DMS153 (cell line): Measurements from ENCODE around the gene KLHL26.

Experiments
- DNase-seq: peaks from one replicate; lab custom pipeline; 2025; lab: John Stamatoyannopoulos, UW

KLHL26 gene

GRCh38 chr19:18715416-18715815, 78.6 kb downstream of the KLHL26 start:
- DNase-seq: no peak

GRCh38 chr19:18716857-18717256, 80.0 kb downstream of the KLHL26 start:
- DNase-seq: no peak

GRCh38 chr19:18717601-18718000, 80.8 kb downstream of the KLHL26 start:
- DNase-seq: no peak

GRCh38 chr19:18718015-18718526, 81.2 kb downstream of the KLHL26 start:
- no peak for DNase-seq

GRCh38 chr19:18718846-18719458, 82.1 kb downstream of the KLHL26 start:
- no peak for DNase-seq

- DNase-seq: no peak
Observed at GRCh38 chr19:18719541-18719940, 82.7 kb downstream of the KLHL26 start.
